Parathyroid adenoma (tissue), 2 donors: ENCODE data around the gene USP49.

Experiments
- H2AFZ ChIP-seq: fragments of 300-600 bp; sonication (generic); one replicate; pipeline ENCODE4 v1.7.0; 2017; ENCODE audit warnings: antibody characterized with exemption, mild to moderate bottlenecking
- H3K27ac ChIP-seq: fragments of 300-600 bp; sonication (generic); one replicate; pipeline ENCODE4 v1.7.0; 2017
- H3K27me3 ChIP-seq: fragments of 300-600 bp; sonication (generic); one replicate; pipeline ENCODE4 v1.7.0; 2017; ENCODE audit warnings: low read length; ENCODE audit not compliant: control insufficient read depth, insufficient read depth
- H3K36me3 ChIP-seq: fragments of 300-600 bp; sonication (generic); one replicate; pipeline ENCODE4 v1.7.0; 2017; ENCODE audit warnings: low read length; ENCODE audit not compliant: control insufficient read depth, insufficient read depth
- H3K4me1 ChIP-seq: fragments of 300-600 bp; sonication (generic); one replicate; pipeline ENCODE4 v1.7.0; 2017; ENCODE audit warnings: control low read depth
- H3K4me2 ChIP-seq: fragments of 300-600 bp; sonication (generic); one replicate; pipeline ENCODE4 v1.7.0; 2017; ENCODE audit warnings: low read length
- H3K4me3 ChIP-seq: fragments of 300-600 bp; sonication (generic); one replicate; pipeline ENCODE4 v1.7.0; 2017; ENCODE audit warnings: low read depth, low read length
- H3K79me2 ChIP-seq: fragments of 300-600 bp; sonication (generic); one replicate; pipeline ENCODE4 v1.7.0; 2017; ENCODE audit warnings: control low read depth
- H3K9ac ChIP-seq: fragments of 300-600 bp; sonication (generic); one replicate; pipeline ENCODE4 v1.7.0; 2017; ENCODE audit warnings: mild to moderate bottlenecking
- H3K9me3 ChIP-seq: fragments of 300-600 bp; sonication (generic); one replicate; pipeline ENCODE4 v1.7.0; 2017; ENCODE audit warnings: low read length; ENCODE audit not compliant: control insufficient read depth
- CTCF ChIP-seq: fragments of 300-600 bp; sonication (generic); IDR thresholded peaks from one replicate; pipeline ENCODE4 v1.7.0; 2017; ENCODE audit warnings: antibody characterized with exemption, mild to moderate bottlenecking
- donor health status: primary hyperparathyroidism.

The USP49 gene

GRCh38 chr6:41859356-41859755, 35.8 kb downstream of the USP49 start:
- H3K27ac ChIP-seq, result no peak overlapping the region
- H3K4me1 ChIP-seq, result no peaks in the 10 kb centered on the region
- H3K4me2 ChIP-seq, result no peak overlapping the region
- no peak for TF ChIP-seq CTCF
- no peak overlapping the region for H2AFZ ChIP-seq
- no peak overlapping the region for H3K9ac ChIP-seq
- peaks cover 2% of the 10 kb centered on the region for H3K79me2 ChIP-seq
- H3K9me3 ChIP-seq, result no peaks in the 10 kb centered on the region
- H3K4me3 ChIP-seq, result no peak overlapping the region
- no peaks in the 10 kb centered on the region for H3K36me3 ChIP-seq
- no peaks in the 10 kb centered on the region for H3K27me3 ChIP-seq

- H3K79me2 ChIP-seq, result peaks cover 2% of the 10 kb centered on the region
- no peak overlapping the region for H3K9ac ChIP-seq
- H3K36me3 ChIP-seq, result no peaks in the 10 kb centered on the region
- H3K4me2 ChIP-seq, result no peak overlapping the region
- H3K4me1 ChIP-seq, result no peaks in the 10 kb centered on the region
- H3K27ac ChIP-seq, result no peak overlapping the region
- no peaks in the 10 kb centered on the region for H3K27me3 ChIP-seq
- H3K9me3 ChIP-seq, result no peaks in the 10 kb centered on the region
- no peak for TF ChIP-seq CTCF
- no peak overlapping the region for H3K4me3 ChIP-seq
- no peak overlapping the region for H2AFZ ChIP-seq
Measured at GRCh38 chr6:41858703-41859102, 36.5 kb downstream of the USP49 start.

GRCh38 chr6:41850861-41851260, 44.3 kb downstream of the USP49 start:
- Histone ChIP-seq H3K27me3 (no peaks in the 10 kb centered on the region), H3K79me2 (no peaks in the 10 kb centered on the region), H3K9ac (no peak overlapping the region), H2AFZ (no peak overlapping the region), H3K9me3 (no peaks in the 10 kb centered on the region), H3K4me1 (peaks cover 4% of the 10 kb centered on the region), H3K36me3 (no peaks in the 10 kb centered on the region), H3K4me3 (no peak overlapping the region), H3K27ac (no peak overlapping the region), H3K4me2 (no peak overlapping the region)
- TF ChIP-seq CTCF, result no peak

GRCh38 chr6:41846666-41847237, 48.4 kb downstream of the USP49 start:
- H3K4me3 ChIP-seq, result no peak overlapping the region
- peak; percentile 77 for TF ChIP-seq CTCF
- peaks cover 4% of the 10 kb centered on the region for H3K4me1 ChIP-seq
- no peak overlapping the region for H3K9ac ChIP-seq
- no peak overlapping the region for H2AFZ ChIP-seq
- H3K36me3 ChIP-seq, result no peaks in the 10 kb centered on the region
- H3K27me3 ChIP-seq, result no peaks in the 10 kb centered on the region
- peak overlapping the region; percentile 37 for H3K27ac ChIP-seq
- no peaks in the 10 kb centered on the region for H3K79me2 ChIP-seq
- no peaks in the 10 kb centered on the region for H3K9me3 ChIP-seq
- H3K4me2 ChIP-seq, result no peak overlapping the region

- no peak overlapping the region for H3K9ac ChIP-seq
- no peaks in the 10 kb centered on the region for H3K9me3 ChIP-seq
- H3K4me1 ChIP-seq, result peaks cover 4% of the 10 kb centered on the region
- no peaks in the 10 kb centered on the region for H3K36me3 ChIP-seq
- H3K79me2 ChIP-seq, result peaks cover 6% of the 10 kb centered on the region
- no peak overlapping the region for H3K27ac ChIP-seq
- H3K4me2 ChIP-seq, result no peak overlapping the region
- H2AFZ ChIP-seq, result no peak overlapping the region
- no peak overlapping the region for H3K4me3 ChIP-seq
- TF ChIP-seq CTCF, result no peak
- H3K27me3 ChIP-seq, result no peaks in the 10 kb centered on the region
Measured at GRCh38 chr6:41843178-41843577, 52.0 kb downstream of the USP49 start.
